A549 (cell line): ENCODE data around the gene ASH1L. TPM values are rescaled to one million over a fixed set of nuclear protein-coding genes. Genes with fewer than 3 reads are reported as not detected.
"Not testable (repeated sequence)": the region's sequence is repeated elsewhere in the genome, so short reads cannot be mapped to it uniquely, and the experiment has no call there.

ENCODE experiments used
- ATAC-seq, 2 experiments: fragments of 200-7000 bp in 1 of 2; fragments of >200 bp in 1 of 2; cut with Nextera tagmentation in 1 of 2; cut with Tn5 transposase in 1 of 2; 3 replicates each; pipeline versions ENCODE4 v1.8.0 to v1.9.1; 2018 to 2020; ENCODE audit warnings: mild to moderate bottlenecking in 1 of 2, moderate library complexity in 1 of 2
- CTCF ChIA-PET: fragments of 300-600 bp; sonication (Branson Sonifier 250); formaldehyde crosslinking; extraction: SDS; loops from one replicate; lab custom pipeline; 2021; ENCODE audit warnings: antibody characterized with exemption, inconsistent platforms; lab: Yijun Ruan, JAX
- POLR2A ChIA-PET: fragments of 350-600 bp; formaldehyde crosslinking; extraction: SDS; loops from one replicate; lab custom pipeline; 2021; ENCODE audit warnings: antibody characterized with exemption, inconsistent platforms; lab: Yijun Ruan, JAX
- DNase-seq, 2 experiments: peaks; one replicate each; pipeline versions ENCODE4 v3.0.0 to v3.0.0-alpha.2; 2011 to 2016; ENCODE audit warnings: low read depth in 1 of 2, low spot score in 1 of 2
- FAIRE-seq: peaks from 2 replicates; lab custom pipeline; 2011; peaks lifted over from hg19 to GRCh38; lab: Jason Lieb, UNC
- H3K27ac ChIP-seq, 2 experiments: fragments of >200 bp; sonication (Bioruptor Twin); formaldehyde crosslinking; 3 replicates each; pipeline ENCODE4 v1.5.1; 2016 to 2017
- H3K4me1 ChIP-seq: fragments of >200 bp; sonication (Bioruptor Twin); formaldehyde crosslinking; 3 replicates; pipeline ENCODE4 v1.6.1; 2016
- H3K4me2 ChIP-seq: fragments of >200 bp; sonication (Bioruptor Twin); formaldehyde crosslinking; 3 replicates; pipeline ENCODE4 v1.6.1; 2016
- H3K4me3 ChIP-seq: fragments of >200 bp; sonication (Bioruptor Twin); formaldehyde crosslinking; 3 replicates; pipeline ENCODE4 v1.5.1; 2016
- H3K9me3 ChIP-seq: fragments of >200 bp; sonication (Bioruptor Twin); formaldehyde crosslinking; 3 replicates; pipeline ENCODE4 v1.6.1; 2016
- BHLHE40 ChIP-seq: IDR thresholded peaks from 2 replicates; pipeline ENCODE4 v1.6.1; 2012; ENCODE audit warnings: low read depth, low read length, inconsistent platforms
- CBX2 ChIP-seq: fragments of 200-600 bp; sonication (generic); IDR thresholded peaks from 2 replicates; pipeline ENCODE4 v1.6.1; 2016; ENCODE audit warnings: low read depth, mild to moderate bottlenecking, borderline replicate concordance
- CHD2 ChIP-seq: fragments of 150-350 bp; IDR thresholded peaks from 2 replicates; pipeline ENCODE4 v1.6.1; 2014; ENCODE audit warnings: low read length; ENCODE audit not compliant: partially characterized antibody
- FOXS1 ChIP-seq: fragments of 250-450 bp; sonication (Bioruptor Pico); IDR thresholded peaks from 2 replicates; pipeline ENCODE4 v1.5.0; 2020; ENCODE audit warnings: mild to moderate bottlenecking, moderate library complexity
- HOXA7 ChIP-seq: fragments of 250-450 bp; sonication (Bioruptor Pico); IDR thresholded peaks from 2 replicates; pipeline ENCODE4 v1.5.0; 2020; ENCODE audit warnings: mild to moderate bottlenecking, moderate library complexity
- HOXB5 ChIP-seq: fragments of 250-450 bp; sonication (Bioruptor Pico); IDR thresholded peaks from 2 replicates; pipeline ENCODE4 v1.5.0; 2020; ENCODE audit warnings: mild to moderate bottlenecking, moderate library complexity
- JUN ChIP-seq, 2 experiments: fragments of >200 bp; sonication (Bioruptor Twin); formaldehyde crosslinking; IDR thresholded peaks; 2 replicates in 1 of 2; 3 replicates in 1 of 2; pipeline ENCODE4 v1.6.1; 2016 to 2017
- MAFK ChIP-seq: fragments of 450-650 bp; IDR thresholded peaks from 2 replicates; pipeline ENCODE4 v1.6.1; 2014; ENCODE audit not compliant: partially characterized antibody
- MYC ChIP-seq: IDR thresholded peaks from 2 replicates; pipeline ENCODE4 v1.6.1; 2012; ENCODE audit warnings: mild to moderate bottlenecking, inconsistent platforms, low read length, improper control_type of control experiment, borderline replicate concordance
- NPAS2 ChIP-seq: fragments of 250-450 bp; sonication (Bioruptor Pico); IDR thresholded peaks from 2 replicates; pipeline ENCODE4 v1.8.0; 2022; ENCODE audit warnings: mild to moderate bottlenecking, moderate library complexity, borderline replicate concordance
- RCOR1 ChIP-seq: fragments of 150-350 bp; IDR thresholded peaks from 2 replicates; pipeline ENCODE4 v1.6.1; 2014; ENCODE audit warnings: antibody characterized with exemption, low read length, low read depth
- ZC3H11A ChIP-seq: fragments of 450-650 bp; IDR thresholded peaks from 2 replicates; pipeline ENCODE4 v1.6.1; 2014; ENCODE audit warnings: antibody characterized with exemption, mild to moderate bottlenecking
- ZNF302 ChIP-seq: fragments of 250-450 bp; sonication (Bioruptor Pico); IDR thresholded peaks from 2 replicates; pipeline ENCODE4 v1.9.0; 2021; ENCODE audit warnings: inconsistent platforms, mild to moderate bottlenecking, moderate library complexity
- ZSCAN20 ChIP-seq: fragments of 250-450 bp; sonication (Bioruptor Pico); IDR thresholded peaks from 2 replicates; pipeline ENCODE4 v1.8.0; 2022; ENCODE audit warnings: mild to moderate bottlenecking, moderate library complexity
- WGBS: methylation state at CpG from one replicate; pipeline ENCODE4 v1.1.6; 2017; ENCODE audit errors: missing lambda C conversion rate; 5-methylcytosine and 5-hydroxymethylcytosine counted together
- polyA plus RNA-seq, 4 experiments: library from polyadenylated mRNA; depleted of rRNA in 3 of 4; stranded (reverse); fragments of >200 nt; fragmentation: RNase III in 1 of 4; extraction: RNeasy Plus Mini Kit Qiagen cat#74134 plus additional on column Dnase treatment in 1 of 4; gene quantifications; 2 replicates in 3 of 4; 3 replicates in 1 of 4; pipeline ENCODE4 v1.2.3, GENCODE V29; 2011 to 2017
- TF ChIP-seq, protein P1 (sequence below): fragments of 200-600 bp; sonication (generic); IDR thresholded peaks from 2 replicates; pipeline ENCODE4 v1.6.1; 2016; ENCODE audit warnings: antibody characterized with exemption, mild to moderate bottlenecking, moderate library complexity
- TF ChIP-seq, protein P2 (sequence below): IDR thresholded peaks from 2 replicates; pipeline ENCODE4 v1.6.1; 2012
- TF ChIP-seq, protein P3 (sequence below): IDR thresholded peaks from 2 replicates; pipeline ENCODE4 v1.6.1; 2012
- TF ChIP-seq, protein P4 (sequence below): fragments of 250-450 bp; sonication (Bioruptor Pico); IDR thresholded peaks from 2 replicates; pipeline ENCODE4 v1.5.0; 2020; ENCODE audit warnings: low read depth, mild to moderate bottlenecking, moderate library complexity
- TF ChIP-seq, protein P5 (sequence below): fragments of >200 bp; sonication (Bioruptor Twin); formaldehyde crosslinking; IDR thresholded peaks from 3 replicates; pipeline ENCODE4 v1.6.1; 2016

The ASH1L gene
- polyA plus RNA-seq, 2 of the 4 experiments (the other 2 are of a cell fraction) = 10.0 to 32.8 TPM

DNA sequence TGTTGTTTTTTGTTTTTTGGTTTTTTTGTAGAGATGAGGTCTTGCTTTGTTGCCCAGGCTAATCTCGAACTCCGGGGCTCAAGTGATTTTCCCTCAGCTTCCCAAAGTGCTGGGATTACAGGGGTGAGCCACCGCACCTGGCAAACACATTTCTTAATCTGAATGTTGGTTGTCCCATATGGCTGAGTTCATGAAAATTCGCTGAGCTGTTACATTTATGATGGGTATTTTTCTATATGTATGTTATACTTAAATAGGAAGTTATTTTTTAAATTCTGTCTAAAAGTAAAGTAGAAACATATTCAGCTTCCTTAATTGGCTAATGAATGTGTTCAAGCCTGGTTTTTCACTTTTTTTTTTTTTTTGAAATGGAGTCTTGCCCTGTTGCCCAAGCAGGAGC, 75.1 kb downstream of the ASH1L start:
- H3K4me3 ChIP-seq = no peak overlapping the region
- no peak overlapping the region for H3K27ac ChIP-seq
- ChIA-PET POLR2A (no interaction called here), CTCF (interaction anchor here (0.8 kb wide), 1 partner anchor 17 kb away, joined by 3 read pairs; no protein-coding TSS in a partner anchor)
- TF ChIP-seq MAFK = peak; percentile 89
- no peak for TF ChIP-seq CBX2
- ATAC-seq (no peak), DNase-seq (no peak), FAIRE-seq (no peak)
- peaks cover 24% of the 10 kb centered on the region; the same call in 2 of the 3 replicates for H3K4me1 ChIP-seq
- H3K4me2 ChIP-seq = no peak overlapping the region
- no peaks in the 10 kb centered on the region for H3K9me3 ChIP-seq
- 97% methylated on average over 4 of the region's 4 CpGs for WGBS

DNA sequence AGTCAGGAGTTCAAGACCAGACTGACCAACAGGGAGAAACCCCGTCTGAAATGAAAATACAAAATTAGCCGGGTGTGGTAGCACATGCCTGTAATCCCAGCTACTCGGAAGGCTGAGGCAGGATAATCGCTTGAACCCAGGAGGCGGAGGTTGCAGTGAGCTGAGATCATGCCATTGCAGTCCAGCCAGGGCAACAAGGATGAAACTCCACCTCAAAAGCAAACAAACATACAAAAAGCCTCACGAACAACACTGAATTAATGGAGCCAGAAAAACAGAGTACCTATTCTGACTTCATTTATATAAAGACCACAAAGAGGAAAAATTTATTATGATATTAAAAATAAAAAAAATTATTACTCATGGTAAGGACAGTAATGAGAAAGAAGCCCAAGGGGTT, 75.7 kb downstream of the ASH1L start:
- CTCF ChIA-PET = interaction anchor here (1.0 kb wide), 1 partner anchor 17 kb away, joined by 3 read pairs; no protein-coding TSS in a partner anchor

DNA sequence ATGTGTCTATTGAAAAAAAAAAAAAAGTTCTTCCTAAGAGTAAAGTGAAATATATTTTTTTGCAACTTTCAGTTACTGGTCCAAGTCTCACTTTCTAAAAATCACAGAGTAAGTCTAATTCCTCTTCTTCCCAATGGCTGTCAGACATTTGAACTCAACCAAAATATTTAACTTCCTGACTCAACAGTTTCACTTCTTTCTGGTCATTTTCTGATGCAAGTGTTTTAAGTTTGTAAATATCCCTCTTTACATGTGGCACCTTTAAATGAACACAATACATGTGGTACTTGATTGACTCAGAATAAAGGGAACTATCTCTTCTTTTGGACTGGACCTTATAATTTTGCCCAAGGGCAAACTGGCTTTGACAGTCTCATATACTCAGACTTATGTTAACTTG, 76.7 kb downstream of the ASH1L start:
- Histone ChIP-seq H3K9me3 (no peaks in the 10 kb centered on the region), H3K27ac (no peak overlapping the region), H3K4me3 (no peak overlapping the region), H3K4me1 (peaks cover 13% of the 10 kb centered on the region; the same call in 2 of the 3 replicates), H3K4me2 (no peak overlapping the region)
- ChIA-PET POLR2A (no interaction called here), CTCF (no interaction called here)
- DNase-seq (no peak), ATAC-seq (no peak), FAIRE-seq (no peak)
- no peak for TF ChIP-seq MYC
- TF ChIP-seq ZNF302 = no peak
- TF ChIP-seq FOXS1 (CRISPR knock-in tag) = no peak
- TF ChIP-seq NPAS2 = no peak
- TF ChIP-seq, protein P1, sequence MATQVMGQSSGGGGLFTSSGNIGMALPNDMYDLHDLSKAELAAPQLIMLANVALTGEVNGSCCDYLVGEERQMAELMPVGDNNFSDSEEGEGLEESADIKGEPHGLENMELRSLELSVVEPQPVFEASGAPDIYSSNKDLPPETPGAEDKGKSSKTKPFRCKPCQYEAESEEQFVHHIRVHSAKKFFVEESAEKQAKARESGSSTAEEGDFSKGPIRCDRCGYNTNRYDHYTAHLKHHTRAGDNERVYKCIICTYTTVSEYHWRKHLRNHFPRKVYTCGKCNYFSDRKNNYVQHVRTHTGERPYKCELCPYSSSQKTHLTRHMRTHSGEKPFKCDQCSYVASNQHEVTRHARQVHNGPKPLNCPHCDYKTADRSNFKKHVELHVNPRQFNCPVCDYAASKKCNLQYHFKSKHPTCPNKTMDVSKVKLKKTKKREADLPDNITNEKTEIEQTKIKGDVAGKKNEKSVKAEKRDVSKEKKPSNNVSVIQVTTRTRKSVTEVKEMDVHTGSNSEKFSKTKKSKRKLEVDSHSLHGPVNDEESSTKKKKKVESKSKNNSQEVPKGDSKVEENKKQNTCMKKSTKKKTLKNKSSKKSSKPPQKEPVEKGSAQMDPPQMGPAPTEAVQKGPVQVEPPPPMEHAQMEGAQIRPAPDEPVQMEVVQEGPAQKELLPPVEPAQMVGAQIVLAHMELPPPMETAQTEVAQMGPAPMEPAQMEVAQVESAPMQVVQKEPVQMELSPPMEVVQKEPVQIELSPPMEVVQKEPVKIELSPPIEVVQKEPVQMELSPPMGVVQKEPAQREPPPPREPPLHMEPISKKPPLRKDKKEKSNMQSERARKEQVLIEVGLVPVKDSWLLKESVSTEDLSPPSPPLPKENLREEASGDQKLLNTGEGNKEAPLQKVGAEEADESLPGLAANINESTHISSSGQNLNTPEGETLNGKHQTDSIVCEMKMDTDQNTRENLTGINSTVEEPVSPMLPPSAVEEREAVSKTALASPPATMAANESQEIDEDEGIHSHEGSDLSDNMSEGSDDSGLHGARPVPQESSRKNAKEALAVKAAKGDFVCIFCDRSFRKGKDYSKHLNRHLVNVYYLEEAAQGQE = no peak
- TF ChIP-seq, protein P2, sequence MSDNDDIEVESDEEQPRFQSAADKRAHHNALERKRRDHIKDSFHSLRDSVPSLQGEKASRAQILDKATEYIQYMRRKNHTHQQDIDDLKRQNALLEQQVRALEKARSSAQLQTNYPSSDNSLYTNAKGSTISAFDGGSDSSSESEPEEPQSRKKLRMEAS = no peak
- no peak for TF ChIP-seq BHLHE40
- TF ChIP-seq, protein P3, sequence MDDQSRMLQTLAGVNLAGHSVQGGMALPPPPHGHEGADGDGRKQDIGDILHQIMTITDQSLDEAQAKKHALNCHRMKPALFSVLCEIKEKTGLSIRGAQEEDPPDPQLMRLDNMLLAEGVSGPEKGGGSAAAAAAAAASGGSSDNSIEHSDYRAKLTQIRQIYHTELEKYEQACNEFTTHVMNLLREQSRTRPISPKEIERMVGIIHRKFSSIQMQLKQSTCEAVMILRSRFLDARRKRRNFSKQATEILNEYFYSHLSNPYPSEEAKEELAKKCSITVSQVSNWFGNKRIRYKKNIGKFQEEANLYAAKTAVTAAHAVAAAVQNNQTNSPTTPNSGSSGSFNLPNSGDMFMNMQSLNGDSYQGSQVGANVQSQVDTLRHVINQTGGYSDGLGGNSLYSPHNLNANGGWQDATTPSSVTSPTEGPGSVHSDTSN = no peak
- TF ChIP-seq, protein P4, sequence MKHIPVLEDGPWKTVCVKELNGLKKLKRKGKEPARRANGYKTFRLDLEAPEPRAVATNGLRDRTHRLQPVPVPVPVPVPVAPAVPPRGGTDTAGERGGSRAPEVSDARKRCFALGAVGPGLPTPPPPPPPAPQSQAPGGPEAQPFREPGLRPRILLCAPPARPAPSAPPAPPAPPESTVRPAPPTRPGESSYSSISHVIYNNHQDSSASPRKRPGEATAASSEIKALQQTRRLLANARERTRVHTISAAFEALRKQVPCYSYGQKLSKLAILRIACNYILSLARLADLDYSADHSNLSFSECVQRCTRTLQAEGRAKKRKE (CRISPR knock-in tag) = no peak
- no peak for TF ChIP-seq RCOR1

More for the DNA sequence above, 75.7 kb downstream of the ASH1L start:
- FAIRE-seq, H3K4me2 ChIP-seq, POLR2A ChIA-PET, H3K4me3 ChIP-seq, DNase-seq, H3K27ac ChIP-seq, H3K9me3 ChIP-seq, ATAC-seq: not testable (repeated sequence)
- 69% methylated on average over 6 of the region's 6 CpGs for WGBS
- H3K4me1 ChIP-seq = peaks cover 23% of the 10 kb centered on the region; the same call in 2 of the 3 replicates

DNA sequence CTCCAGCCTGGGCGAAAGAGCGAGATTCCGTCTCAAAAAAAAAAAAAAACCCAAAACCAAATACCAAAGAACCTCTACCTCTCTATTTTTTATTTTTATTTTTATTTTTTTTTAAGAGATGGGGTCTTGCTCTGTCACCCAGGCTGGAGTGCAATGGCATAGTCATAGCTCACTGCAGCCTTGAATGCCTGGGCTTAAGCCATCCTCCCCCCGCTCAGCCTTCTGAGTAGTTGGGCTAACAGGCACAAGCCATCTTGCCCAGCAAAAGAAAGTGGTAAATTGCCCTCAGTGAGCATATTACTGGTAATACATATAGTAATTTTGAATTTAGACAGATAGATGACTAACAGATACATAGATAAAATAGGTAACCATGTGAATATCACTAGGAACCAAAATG, 77.4 kb downstream of the ASH1L start:
- FAIRE-seq = no peak
- 96% methylated on average over 4 of the region's 4 CpGs for WGBS
- Histone ChIP-seq H3K27ac (no peak overlapping the region), H3K4me2 (no peak overlapping the region), H3K4me1 (peaks cover 13% of the 10 kb centered on the region; the same call in 2 of the 3 replicates), H3K4me3 (no peak overlapping the region), H3K9me3 (no peaks in the 10 kb centered on the region)
- no peak for DNase-seq
- ChIA-PET CTCF (interaction anchor here (1.7 kb wide), 1 partner anchor 441 kb away, joined by 4 read pairs; no protein-coding TSS in a partner anchor), POLR2A (no interaction called here)
- no peak for ATAC-seq
- TF ChIP-seq JUN (IDR thresholded peaks at IDR 0.05) = no peak
- TF ChIP-seq, protein P5, sequence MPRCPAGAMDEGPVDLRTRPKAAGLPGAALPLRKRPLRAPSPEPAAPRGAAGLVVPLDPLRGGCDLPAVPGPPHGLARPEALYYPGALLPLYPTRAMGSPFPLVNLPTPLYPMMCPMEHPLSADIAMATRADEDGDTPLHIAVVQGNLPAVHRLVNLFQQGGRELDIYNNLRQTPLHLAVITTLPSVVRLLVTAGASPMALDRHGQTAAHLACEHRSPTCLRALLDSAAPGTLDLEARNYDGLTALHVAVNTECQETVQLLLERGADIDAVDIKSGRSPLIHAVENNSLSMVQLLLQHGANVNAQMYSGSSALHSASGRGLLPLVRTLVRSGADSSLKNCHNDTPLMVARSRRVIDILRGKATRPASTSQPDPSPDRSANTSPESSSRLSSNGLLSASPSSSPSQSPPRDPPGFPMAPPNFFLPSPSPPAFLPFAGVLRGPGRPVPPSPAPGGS = no peak
- no peak for TF ChIP-seq ZSCAN20 (CRISPR knock-in tag)
- no peak for TF ChIP-seq CHD2
- no peak for TF ChIP-seq HOXB5
- TF ChIP-seq ZC3H11A = no peak
- no peak for TF ChIP-seq ZNF302
- TF ChIP-seq, protein P1 = no peak
- TF ChIP-seq HOXA7 (CRISPR knock-in tag) = no peak
